Activated T-cell treated with anti-CD3 and anti-CD28 coated beads, Interleukin-2, amount 50 U/mL, for 4 hours (primary cell): ENCODE data around the gene PLEKHM1. TPM values are rescaled to one million over a fixed set of nuclear protein-coding genes. Genes with fewer than 3 reads are reported as not detected.
A peak's percentile ranks its signal among the peaks of the same experiment; 100 is the strongest.
"Not testable (repeated sequence)": the region's sequence is repeated elsewhere in the genome, so short reads cannot be mapped to it uniquely, and the experiment has no call there.

Source experiments
- ATAC-seq, 2 donors: fragments of 200-7000 bp; cut with Tn5 transposase; one replicate each; pipeline ENCODE4 v1.10.0; 2021
- DNase-seq: peaks from one replicate; pipeline ENCODE4 v3.0.0-alpha.2; 2020
- H3K27me3 Mint-ChIP-seq: one replicate; pipeline ENCODE4 v1.8.0; 2021; ENCODE audit warnings: low read depth, mixed read lengths
- H3K36me3 Mint-ChIP-seq: one replicate; pipeline ENCODE4 v1.8.0; 2022; ENCODE audit warnings: mixed read lengths; ENCODE audit not compliant: insufficient read depth
- H3K4me1 Mint-ChIP-seq: one replicate; pipeline ENCODE4 v1.8.0; 2021; ENCODE audit warnings: low read depth, mixed read lengths
- H3K4me3 Mint-ChIP-seq: one replicate; pipeline ENCODE4 v1.8.0; 2021; ENCODE audit warnings: mild to moderate bottlenecking, moderate library complexity, mixed read lengths
- H3K9me3 Mint-ChIP-seq: one replicate; pipeline ENCODE4 v1.8.0; 2021; ENCODE audit warnings: mixed read lengths
- total RNA-seq, 3 donors: library from RNA; stranded (reverse); gene quantifications; one replicate each; pipeline ENCODE4 v1.2.1, GENCODE V29; 2021

Gene PLEKHM1
- total RNA-seq, 3 donors from 2014 or later, result 26.2 to 32.4 (median 28.6) TPM

DNA sequence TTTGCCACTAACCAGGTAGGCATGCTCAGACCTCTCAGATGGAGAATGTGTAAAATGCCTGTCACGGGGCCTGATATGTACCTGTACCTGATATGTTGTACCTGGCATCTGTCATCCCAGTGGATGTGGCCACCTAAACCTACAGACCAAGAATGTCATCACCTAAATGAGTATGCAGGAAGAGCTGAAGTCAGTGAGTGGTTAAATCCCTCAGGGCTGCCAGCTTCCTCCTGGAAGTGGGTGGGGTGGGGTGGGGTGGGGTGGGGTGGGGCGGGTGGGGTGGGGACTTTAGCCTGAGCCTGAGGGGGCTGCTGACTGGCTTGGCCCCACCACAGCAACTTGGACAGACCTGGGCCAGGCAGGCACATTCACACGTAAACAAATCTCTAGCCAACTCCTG is 7.3 kb downstream of the PLEKHM1 start:
- not testable (repeated sequence) for H3K4me3 Mint-ChIP-seq, ATAC-seq, DNase-seq, H3K36me3 Mint-ChIP-seq, H3K9me3 Mint-ChIP-seq, H3K27me3 Mint-ChIP-seq
- peaks cover 16% of the 10 kb centered on the region for H3K4me1 Mint-ChIP-seq

GRCh38 chr17:45482317-45482716 is 8.2 kb downstream of the PLEKHM1 start:
- DNase-seq, H3K9me3 Mint-ChIP-seq, H3K27me3 Mint-ChIP-seq, H3K4me3 Mint-ChIP-seq, ATAC-seq, H3K36me3 Mint-ChIP-seq: not testable (repeated sequence)
- peaks cover 10% of the 10 kb centered on the region for H3K4me1 Mint-ChIP-seq

DNA sequence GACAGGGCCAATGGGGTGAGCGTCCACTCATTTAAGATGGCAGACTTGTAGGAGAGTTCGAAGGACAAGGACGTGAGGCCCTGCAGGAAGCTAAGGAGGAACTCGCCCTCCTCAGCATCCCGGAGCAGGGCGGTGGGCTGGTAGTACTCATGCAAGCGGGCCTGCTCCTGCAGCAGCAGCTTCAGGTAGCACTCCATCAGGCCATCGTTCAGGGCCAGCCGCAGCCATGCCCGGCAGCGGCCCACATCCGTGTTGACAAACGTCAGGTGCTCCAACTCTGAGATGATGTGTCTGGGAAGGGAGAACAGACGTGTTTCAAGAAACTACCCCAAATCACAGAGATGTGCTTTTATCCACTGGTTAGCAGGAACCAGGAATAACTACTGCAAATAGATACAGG is 15.1 kb downstream of the PLEKHM1 start:
- ATAC-seq, H3K9me3 Mint-ChIP-seq, DNase-seq, H3K27me3 Mint-ChIP-seq, H3K4me3 Mint-ChIP-seq, H3K4me1 Mint-ChIP-seq: not testable (repeated sequence)
- H3K36me3 Mint-ChIP-seq, result peaks cover 28% of the 10 kb centered on the region

DNA sequence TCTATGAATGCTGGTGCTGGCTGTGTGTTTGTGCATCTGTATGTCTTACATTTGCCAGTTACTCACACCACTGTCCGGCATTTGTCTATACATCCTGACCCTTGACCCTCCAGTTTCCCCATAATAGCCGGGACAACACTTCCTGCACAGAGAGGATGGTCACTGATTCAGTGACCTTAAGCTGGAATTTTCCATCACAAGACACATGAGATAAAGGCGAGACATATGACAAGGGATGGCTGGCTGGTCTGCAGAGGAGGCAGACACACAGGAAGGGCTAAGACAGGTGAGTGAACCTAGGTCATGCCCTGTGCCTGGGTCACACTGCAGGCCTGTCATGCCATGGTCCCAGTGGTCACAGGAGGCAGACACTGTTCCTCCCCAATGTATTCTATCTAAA is 18.3 kb downstream of the PLEKHM1 start:
- DNase-seq, H3K4me1 Mint-ChIP-seq, H3K27me3 Mint-ChIP-seq, H3K9me3 Mint-ChIP-seq, H3K4me3 Mint-ChIP-seq, ATAC-seq: not testable (repeated sequence)
- H3K36me3 Mint-ChIP-seq, result peaks cover 18% of the 10 kb centered on the region

GRCh38 chr17:45469204-45469563 is 21.3 kb downstream of the PLEKHM1 start:
- not testable (repeated sequence) for ATAC-seq, H3K27me3 Mint-ChIP-seq, DNase-seq, H3K4me1 Mint-ChIP-seq, H3K9me3 Mint-ChIP-seq, H3K4me3 Mint-ChIP-seq
- H3K36me3 Mint-ChIP-seq, result peaks cover 11% of the 10 kb centered on the region

DNA sequence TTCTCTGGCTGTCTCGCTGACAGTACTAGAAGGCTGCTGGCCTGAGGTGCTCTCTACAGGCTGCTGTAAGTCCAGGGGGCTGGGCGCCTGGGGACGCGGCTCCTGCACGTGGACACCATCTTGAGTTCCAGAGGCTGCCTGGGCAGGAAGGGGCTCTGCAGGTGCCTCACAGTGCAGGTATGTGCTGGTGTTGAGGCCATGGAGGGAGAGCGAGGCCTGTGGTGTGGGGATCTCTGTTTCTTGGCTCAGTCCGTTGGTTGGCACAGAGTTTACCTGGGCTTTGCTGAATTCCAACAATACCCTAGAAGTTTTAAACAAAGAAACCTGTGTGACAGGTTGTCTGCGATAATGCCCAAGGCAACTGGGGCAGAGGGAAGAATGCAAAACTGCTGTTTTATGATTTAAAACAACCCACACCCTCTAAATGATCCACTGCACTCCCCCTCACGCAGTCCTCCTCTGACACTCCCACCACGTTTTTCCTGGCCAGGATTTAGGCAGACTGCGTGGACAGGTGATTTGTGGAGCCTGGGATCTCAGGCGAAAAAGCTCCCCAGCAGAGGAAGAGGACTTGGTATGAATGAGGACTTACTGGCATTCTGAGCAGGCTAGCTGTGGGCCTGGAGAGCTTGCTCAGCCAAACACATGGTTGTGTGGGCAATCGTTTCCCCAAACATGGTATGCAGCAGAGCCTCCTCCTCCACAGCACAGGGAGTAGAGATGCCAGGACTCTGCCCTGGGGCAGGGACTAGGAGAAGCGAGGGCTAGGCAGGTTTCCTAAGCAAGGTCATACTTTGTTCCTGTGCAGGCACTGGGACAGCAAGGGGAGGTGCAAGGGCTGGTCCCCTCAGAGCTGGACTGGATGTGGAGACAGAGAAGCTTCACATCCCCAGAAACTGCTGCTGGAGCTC is 22.0 kb downstream of the PLEKHM1 start:
- H3K9me3 Mint-ChIP-seq, DNase-seq, ATAC-seq, H3K4me1 Mint-ChIP-seq, H3K27me3 Mint-ChIP-seq, H3K4me3 Mint-ChIP-seq: not testable (repeated sequence)
- peaks cover 11% of the 10 kb centered on the region for H3K36me3 Mint-ChIP-seq

GRCh38 chr17:45461524-45462327 is 28.8 kb downstream of the PLEKHM1 start:
- peak; percentile 97 to 98 for ATAC-seq
- not testable (repeated sequence) for H3K27me3 Mint-ChIP-seq, DNase-seq, H3K9me3 Mint-ChIP-seq, H3K4me1 Mint-ChIP-seq, H3K4me3 Mint-ChIP-seq
- H3K36me3 Mint-ChIP-seq, result peaks cover 10% of the 10 kb centered on the region

DNA sequence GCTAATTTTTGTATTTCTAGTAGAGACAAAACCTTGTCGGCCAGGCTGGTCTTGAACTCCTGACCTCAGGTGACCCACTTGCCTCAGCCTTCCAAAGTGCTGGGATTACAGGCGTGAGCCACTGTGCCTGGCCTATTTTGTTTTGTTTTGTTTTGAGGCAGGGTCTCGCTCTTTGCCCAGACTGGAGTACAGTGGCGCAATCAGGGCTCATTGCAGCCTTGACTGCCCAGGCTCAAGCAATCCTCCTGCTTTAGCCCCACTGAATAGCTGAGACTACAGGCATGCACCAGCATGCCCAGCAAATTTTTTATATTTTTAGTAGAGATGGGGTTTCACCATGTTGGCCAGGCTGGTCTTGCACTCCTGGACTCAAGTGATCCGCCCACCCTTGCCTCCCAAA is 30.1 kb downstream of the PLEKHM1 start:
- H3K36me3 Mint-ChIP-seq, result peaks cover 15% of the 10 kb centered on the region
- DNase-seq, ATAC-seq, H3K4me1 Mint-ChIP-seq, H3K4me3 Mint-ChIP-seq, H3K9me3 Mint-ChIP-seq, H3K27me3 Mint-ChIP-seq: not testable (repeated sequence)

- H3K4me1 Mint-ChIP-seq, ATAC-seq, DNase-seq, H3K27me3 Mint-ChIP-seq, H3K4me3 Mint-ChIP-seq, H3K9me3 Mint-ChIP-seq: not testable (repeated sequence)
- peaks cover 22% of the 10 kb centered on the region for H3K36me3 Mint-ChIP-seq
Observed at GRCh38 chr17:45454341-45454740, 36.2 kb downstream of the PLEKHM1 start.

- H3K9me3 Mint-ChIP-seq, H3K4me1 Mint-ChIP-seq: not testable (repeated sequence)
Observed at GRCh38 chr17:45453731-45454130, 36.8 kb downstream of the PLEKHM1 start.

GRCh38 chr17:45453225-45453534 is 37.3 kb downstream of the PLEKHM1 start:
- not testable (repeated sequence) for ATAC-seq, DNase-seq

More at GRCh38 chr17:45453731-45454130, 36.8 kb downstream of the PLEKHM1 start:
- not testable (repeated sequence) for DNase-seq, ATAC-seq, H3K4me3 Mint-ChIP-seq, H3K27me3 Mint-ChIP-seq
- peaks cover 20% of the 10 kb centered on the region for H3K36me3 Mint-ChIP-seq

GRCh38 chr17:45452329-45453224 is 37.9 kb downstream of the PLEKHM1 start:
- ATAC-seq, H3K4me3 Mint-ChIP-seq, H3K27me3 Mint-ChIP-seq, DNase-seq, H3K4me1 Mint-ChIP-seq, H3K9me3 Mint-ChIP-seq: not testable (repeated sequence)
- H3K36me3 Mint-ChIP-seq, result peaks cover 22% of the 10 kb centered on the region

More at GRCh38 chr17:45453225-45453534, 37.3 kb downstream of the PLEKHM1 start:
- not testable (repeated sequence) for H3K4me3 Mint-ChIP-seq, H3K9me3 Mint-ChIP-seq, H3K27me3 Mint-ChIP-seq, H3K4me1 Mint-ChIP-seq
- peaks cover 20% of the 10 kb centered on the region for H3K36me3 Mint-ChIP-seq

DNA sequence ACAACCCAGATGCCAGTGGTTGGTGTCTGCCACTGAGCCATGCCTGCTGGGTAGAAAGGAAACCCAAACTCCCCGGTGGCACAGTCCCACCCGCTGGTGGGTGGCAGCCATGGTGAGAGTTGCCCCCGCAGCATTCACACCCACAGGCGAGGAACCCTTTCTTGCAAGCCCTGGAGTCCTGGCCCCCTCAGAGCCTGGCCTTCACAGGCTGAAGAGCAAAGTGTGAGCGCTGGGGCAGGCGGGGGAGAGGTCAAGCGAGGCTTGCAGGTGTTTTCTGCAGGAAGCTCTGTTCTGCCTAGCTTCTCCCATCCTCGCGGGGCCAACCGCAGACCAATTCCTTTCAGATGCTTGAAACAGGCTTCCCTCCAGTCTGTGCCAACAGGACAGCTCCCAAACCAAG is 38.9 kb downstream of the PLEKHM1 start:
- not testable (repeated sequence) for DNase-seq, H3K27me3 Mint-ChIP-seq, H3K4me1 Mint-ChIP-seq, H3K9me3 Mint-ChIP-seq, ATAC-seq, H3K4me3 Mint-ChIP-seq
- peaks cover 22% of the 10 kb centered on the region for H3K36me3 Mint-ChIP-seq

- H3K36me3 Mint-ChIP-seq, result peaks cover 17% of the 10 kb centered on the region
- no peak overlapping the region for H3K4me3 Mint-ChIP-seq
- no peak for DNase-seq
- no peak for ATAC-seq
- no peaks in the 10 kb centered on the region for H3K27me3 Mint-ChIP-seq
- H3K4me1 Mint-ChIP-seq, result peaks cover 3% of the 10 kb centered on the region
- no peaks in the 10 kb centered on the region for H3K9me3 Mint-ChIP-seq
Observed at GRCh38 chr17:45451131-45451530, 39.4 kb downstream of the PLEKHM1 start.
